ENCODE measurements around the gene SDK2.

The SDK2 gene

GRCh38 chr17:73582821-73583220 lies 61.4 kb downstream of the SDK2 start:
- TF ChIP-seq, protein P1, sequence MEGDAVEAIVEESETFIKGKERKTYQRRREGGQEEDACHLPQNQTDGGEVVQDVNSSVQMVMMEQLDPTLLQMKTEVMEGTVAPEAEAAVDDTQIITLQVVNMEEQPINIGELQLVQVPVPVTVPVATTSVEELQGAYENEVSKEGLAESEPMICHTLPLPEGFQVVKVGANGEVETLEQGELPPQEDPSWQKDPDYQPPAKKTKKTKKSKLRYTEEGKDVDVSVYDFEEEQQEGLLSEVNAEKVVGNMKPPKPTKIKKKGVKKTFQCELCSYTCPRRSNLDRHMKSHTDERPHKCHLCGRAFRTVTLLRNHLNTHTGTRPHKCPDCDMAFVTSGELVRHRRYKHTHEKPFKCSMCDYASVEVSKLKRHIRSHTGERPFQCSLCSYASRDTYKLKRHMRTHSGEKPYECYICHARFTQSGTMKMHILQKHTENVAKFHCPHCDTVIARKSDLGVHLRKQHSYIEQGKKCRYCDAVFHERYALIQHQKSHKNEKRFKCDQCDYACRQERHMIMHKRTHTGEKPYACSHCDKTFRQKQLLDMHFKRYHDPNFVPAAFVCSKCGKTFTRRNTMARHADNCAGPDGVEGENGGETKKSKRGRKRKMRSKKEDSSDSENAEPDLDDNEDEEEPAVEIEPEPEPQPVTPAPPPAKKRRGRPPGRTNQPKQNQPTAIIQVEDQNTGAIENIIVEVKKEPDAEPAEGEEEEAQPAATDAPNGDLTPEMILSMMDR (IDR thresholded peaks at IDR 0.05; ENCODE audit: borderline replicate concordance, control extremely low read depth, extremely low read depth, insufficient read depth, missing control alignments) = no peak
- in situ Hi-C loops (cut with MboI; ENCODE audit: low sequenced_read_pairs, unreplicated experiment) = no loop called here
- no peak for DNase-seq (ENCODE audit: low spot score)

GRCh38 chr17:73582359-73582758 lies 61.9 kb downstream of the SDK2 start:
- in situ Hi-C loops (cut with MboI; ENCODE audit: low sequenced_read_pairs, unreplicated experiment) = no loop called here
- TF ChIP-seq, protein P1 (IDR thresholded peaks at IDR 0.05; ENCODE audit: borderline replicate concordance, control extremely low read depth, extremely low read depth, insufficient read depth, missing control alignments) = no peak
- no peak for DNase-seq (ENCODE audit: low spot score)

DNA sequence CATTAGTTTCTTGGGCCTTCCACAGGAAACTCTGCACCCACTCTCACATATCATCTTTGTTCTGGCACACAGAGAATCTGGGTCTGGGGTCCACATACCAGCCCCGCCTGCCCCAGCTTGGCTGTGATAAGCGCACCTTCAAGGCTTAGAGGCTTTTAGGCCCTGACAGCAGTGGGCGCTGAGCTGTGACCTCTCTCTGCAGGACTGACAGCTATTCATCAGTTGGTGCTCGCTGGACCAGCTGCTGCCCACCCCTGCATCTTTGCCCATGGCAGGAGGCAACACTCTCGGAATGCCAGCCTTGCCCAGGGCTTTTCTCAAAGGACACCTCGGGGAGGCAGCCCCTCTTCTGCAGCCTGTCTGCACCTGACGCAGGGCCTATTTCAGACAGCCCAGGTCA lies 62.9 kb downstream of the SDK2 start:
- TF ChIP-seq, protein P1 (IDR thresholded peaks at IDR 0.05; ENCODE audit: borderline replicate concordance, control extremely low read depth, extremely low read depth, insufficient read depth, missing control alignments) = no peak
- in situ Hi-C loops (cut with MboI; ENCODE audit: low sequenced_read_pairs, unreplicated experiment) = no loop called here
- no peak for DNase-seq (ENCODE audit: low spot score)

GRCh38 chr17:73580073-73580710 lies 64.1 kb downstream of the SDK2 start:
- TF ChIP-seq, protein P1 (IDR thresholded peaks at IDR 0.05; ENCODE audit: borderline replicate concordance, control extremely low read depth, extremely low read depth, insufficient read depth, missing control alignments) = no peak
- DNase-seq (ENCODE audit: low spot score) = no peak
- in situ Hi-C loops (cut with MboI; ENCODE audit: low sequenced_read_pairs, unreplicated experiment) = no loop called here

- in situ Hi-C loops (cut with MboI; ENCODE audit: low sequenced_read_pairs, unreplicated experiment) = no loop called here
- TF ChIP-seq, protein P1 (IDR thresholded peaks at IDR 0.05; ENCODE audit: borderline replicate concordance, control extremely low read depth, extremely low read depth, insufficient read depth, missing control alignments) = no peak
- no peak for DNase-seq (ENCODE audit: low spot score)
These were observed 67.6 kb downstream of the SDK2 start for GRCh38 chr17:73576556-73577098.

- in situ Hi-C loops (cut with MboI; ENCODE audit: low sequenced_read_pairs, unreplicated experiment) = no loop called here
These were observed 68.6 kb downstream of the SDK2 start for GRCh38 chr17:73575470-73576221.

More at GRCh38 chr17:73575470-73576221, 68.6 kb downstream of the SDK2 start:
- TF ChIP-seq, protein P1 (IDR thresholded peaks at IDR 0.05; ENCODE audit: borderline replicate concordance, control extremely low read depth, extremely low read depth, insufficient read depth, missing control alignments) = no peak
- no peak for DNase-seq (ENCODE audit: low spot score)
